HG02938 (cell line): ENCODE measurements around the gene CUL1.

Experiments used
- ATAC-seq: cut with Tn5 transposase; IDR thresholded peaks from one replicate; pipeline ENCODE4 v1.9.1; 2021; ENCODE audit warnings: mild to moderate bottlenecking, moderate library complexity; ENCODE audit not compliant: unreplicated experiment

CUL1 gene

GRCh38 chr7:148698397-148699023 lies at the start of gene CUL1:
TSS of gene CUL1 (plus strand) at chr7:148698903. CDS start at chr7:148730123, 31,220 bp downstream.
- ATAC-seq: peak; percentile 62

- no peak for ATAC-seq
These were observed 48.4 kb upstream of the CUL1 start for GRCh38 chr7:148650232-148650858.

DNA sequence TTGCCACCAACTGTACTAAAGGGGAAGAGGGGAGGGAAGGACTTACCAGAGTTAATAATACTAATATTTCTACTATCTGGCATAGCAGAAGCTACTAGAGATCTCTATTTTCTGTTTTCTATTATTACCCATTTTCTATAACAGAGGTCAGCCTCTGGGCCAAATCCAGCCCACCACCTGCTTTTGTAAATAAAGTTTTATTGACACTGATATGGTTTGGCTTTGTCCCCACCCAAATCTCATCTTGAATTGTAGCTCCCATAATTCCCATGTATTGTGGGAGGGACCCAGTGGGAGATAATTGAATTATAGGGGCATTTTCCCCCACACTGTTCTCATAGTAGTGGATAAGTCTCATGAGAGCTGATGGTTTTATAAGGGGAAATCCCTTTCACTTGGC lies 45.9 kb upstream of the CUL1 start:
- no peak for ATAC-seq

DNA sequence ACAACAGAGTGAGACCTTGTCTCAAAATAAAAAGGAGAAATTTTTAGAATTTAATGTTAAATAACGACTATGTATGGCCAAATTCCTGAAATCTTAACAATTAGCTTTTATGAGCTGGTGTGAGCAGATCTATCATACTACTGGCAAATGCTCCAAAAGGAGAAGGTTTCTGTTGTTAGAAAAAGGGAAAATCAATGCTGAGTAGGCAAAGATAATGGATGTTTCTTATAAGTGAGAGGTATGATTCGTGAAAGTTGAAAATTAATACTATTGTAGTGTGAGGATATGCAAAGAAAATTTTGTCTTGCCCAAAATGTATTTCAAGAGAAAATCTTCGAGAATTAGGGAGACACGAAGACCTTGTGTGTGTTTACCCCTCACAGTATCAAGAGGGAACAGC lies 40.8 kb upstream of the CUL1 start:
- no peak for ATAC-seq

DNA sequence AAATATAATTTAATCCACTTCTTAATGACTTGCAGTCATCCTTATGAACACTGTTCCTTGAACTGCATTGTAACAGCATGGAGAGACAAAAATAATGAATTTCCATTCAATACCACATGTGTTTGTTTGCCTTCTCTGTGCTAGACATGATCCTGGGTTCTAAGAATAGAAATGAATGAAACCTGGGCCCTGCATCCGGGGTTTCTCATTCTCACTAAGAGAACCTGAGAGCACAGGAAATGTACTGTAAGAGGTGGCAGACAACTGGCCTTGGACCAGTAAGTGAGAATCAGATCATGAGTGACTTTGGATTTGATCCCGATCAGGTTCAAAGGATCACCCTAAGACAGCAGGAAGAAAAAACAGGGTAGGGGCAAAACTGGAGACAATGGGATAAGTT lies 37.2 kb upstream of the CUL1 start:
- no peak for ATAC-seq

GRCh38 chr7:148662646-148663045 lies 36.1 kb upstream of the CUL1 start:
- ATAC-seq: no peak

DNA sequence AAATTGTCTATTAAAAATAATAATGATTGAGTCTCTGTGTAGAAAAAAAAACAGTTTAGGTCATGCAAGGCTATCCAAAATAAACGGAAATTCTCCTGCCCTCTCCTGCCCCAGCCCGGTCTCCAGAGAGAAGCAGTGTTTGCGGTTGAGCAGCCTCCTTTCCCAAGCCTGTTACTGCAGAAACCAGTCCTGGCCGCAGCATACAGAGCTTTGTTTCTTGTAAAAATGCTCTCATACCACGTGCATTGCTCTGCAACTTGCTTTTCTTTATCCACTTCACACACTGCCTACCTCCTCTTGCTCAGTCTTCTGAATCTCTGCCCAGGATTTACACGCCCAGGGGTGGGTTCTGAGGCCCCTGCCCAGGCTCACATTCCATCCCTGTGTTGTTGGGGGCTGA lies 34.4 kb upstream of the CUL1 start:
- ATAC-seq: no peak

DNA sequence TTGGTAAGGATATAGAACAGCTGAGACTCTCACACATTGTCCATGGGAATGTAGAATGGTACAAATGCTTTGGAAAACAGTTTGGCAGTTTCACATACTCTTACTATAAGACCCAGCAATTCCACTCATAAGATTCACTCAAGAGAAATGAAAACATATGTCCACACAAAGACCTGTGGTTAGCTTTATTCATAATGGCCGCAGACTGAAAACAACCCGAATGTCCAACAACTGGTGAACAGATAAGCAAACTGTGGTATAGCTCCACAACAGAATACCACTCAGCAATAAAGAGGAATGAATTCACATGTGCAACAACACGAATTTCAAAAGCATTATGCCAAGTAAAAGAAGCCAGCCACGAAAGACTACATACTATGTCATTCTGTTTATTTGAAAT lies 33.5 kb upstream of the CUL1 start:
- ATAC-seq: no peak

- no peak for ATAC-seq
These were observed 28.8 kb upstream of the CUL1 start for GRCh38 chr7:148669927-148670326.

DNA sequence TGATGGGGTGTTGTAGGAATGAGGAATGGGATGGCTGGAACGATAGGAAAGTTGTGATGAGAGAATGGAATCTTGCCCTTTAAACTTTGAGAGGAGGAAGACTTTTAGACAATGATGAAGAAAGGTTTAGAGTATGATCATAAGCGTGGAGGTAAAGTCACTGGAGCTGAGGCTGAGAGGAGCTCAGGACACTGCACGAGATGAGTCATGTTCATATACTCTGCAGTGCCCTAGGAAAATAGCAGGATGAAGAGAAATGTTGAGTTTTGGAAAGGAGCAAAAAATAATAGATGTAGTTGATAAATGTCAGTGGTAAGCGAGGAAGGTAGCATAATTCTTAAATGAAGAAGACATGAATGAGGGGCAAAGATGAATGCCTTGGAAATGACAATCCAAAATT lies 28.3 kb upstream of the CUL1 start:
- no peak for ATAC-seq

DNA sequence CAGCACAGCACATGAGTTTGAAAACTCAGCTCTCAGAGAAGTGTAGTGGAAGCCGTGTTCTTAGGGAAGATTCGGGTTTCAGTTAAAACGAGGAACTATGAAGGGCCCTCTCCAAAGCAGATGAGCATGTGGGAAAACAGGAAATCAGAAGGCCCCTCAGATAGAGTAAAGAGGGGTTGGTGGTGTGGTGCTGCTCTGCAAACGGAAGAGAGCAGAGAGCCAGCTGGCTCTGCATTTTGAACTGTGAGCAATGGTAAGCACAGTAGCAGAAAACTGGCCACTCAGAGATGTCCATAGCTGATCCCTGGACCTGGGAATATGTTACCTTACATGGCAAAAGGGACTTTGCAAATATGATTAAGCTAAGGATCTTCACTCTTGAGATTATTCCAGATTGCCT lies 27.9 kb upstream of the CUL1 start:
- no peak for ATAC-seq

DNA sequence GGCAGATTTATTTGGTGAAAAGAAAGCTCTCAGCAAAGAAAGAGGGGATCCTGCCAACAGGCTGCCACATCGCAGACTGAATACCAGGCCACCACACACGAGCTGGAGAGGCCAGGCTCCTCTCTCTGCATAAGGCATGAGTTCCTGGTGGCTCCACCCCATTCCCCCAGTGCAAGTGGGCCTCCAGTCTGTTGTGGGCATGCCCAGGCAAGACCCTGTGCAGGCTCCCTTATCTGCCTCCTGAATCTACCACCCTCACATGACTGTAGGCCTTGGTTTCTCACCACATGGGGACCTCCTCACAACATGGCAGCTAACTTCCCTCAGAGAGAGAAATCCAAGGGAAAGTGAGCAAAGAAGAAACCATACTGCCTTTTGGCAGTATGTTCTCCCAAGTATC lies 26.7 kb upstream of the CUL1 start:
- ATAC-seq: no peak

GRCh38 chr7:148674689-148675088 lies 24.0 kb upstream of the CUL1 start:
- no peak for ATAC-seq

DNA sequence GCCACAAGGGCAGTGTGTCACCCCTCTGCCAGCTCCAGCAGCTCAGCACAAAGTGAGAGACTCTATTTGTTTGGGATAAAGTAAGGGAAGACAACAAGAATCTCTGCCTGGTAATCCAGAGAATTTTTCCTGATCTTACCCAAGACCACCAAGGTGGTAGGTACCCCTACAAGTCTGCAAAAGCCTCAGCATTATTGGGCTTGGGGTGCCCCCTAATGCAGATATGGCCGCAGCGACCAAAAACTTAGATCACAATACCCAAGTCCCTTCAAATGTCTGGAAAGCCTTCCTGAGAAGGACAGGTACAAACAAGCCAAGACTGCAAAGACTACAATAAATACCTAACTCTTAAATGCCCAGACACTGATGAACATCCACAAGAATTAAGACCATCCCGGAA lies 22.4 kb upstream of the CUL1 start:
- no peak for ATAC-seq

GRCh38 chr7:148681821-148682220 lies 16.9 kb upstream of the CUL1 start:
- no peak for ATAC-seq

DNA sequence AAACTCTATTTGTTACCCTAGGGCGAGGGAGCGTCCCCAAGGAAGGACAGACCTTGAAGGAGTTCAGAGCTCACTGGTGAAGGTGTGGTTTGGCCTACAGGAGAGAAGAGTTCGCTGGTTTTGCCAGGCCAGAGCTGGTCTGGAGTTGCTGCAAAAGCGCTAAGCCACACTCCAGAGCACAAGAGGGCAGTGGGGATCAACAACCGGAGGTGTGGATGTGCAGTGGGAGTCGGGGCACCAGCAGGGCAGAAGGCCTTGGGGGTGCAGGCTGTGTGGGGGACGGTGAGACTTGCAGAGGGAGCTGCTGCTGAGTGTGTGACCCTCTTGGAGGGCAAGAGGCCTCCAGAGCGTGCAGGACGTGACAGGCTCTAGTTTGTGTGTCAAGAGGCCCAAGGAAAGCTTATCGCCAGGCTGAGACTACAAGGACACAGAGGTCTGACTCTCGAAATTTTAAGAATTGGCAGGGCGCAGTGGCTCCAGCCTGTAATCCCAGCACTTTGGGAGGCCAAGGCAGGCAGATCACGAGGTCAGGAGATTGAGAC lies 14.3 kb upstream of the CUL1 start:
- ATAC-seq: no peak

GRCh38 chr7:148686312-148686937 lies 12.3 kb upstream of the CUL1 start:
- ATAC-seq: no peak

DNA sequence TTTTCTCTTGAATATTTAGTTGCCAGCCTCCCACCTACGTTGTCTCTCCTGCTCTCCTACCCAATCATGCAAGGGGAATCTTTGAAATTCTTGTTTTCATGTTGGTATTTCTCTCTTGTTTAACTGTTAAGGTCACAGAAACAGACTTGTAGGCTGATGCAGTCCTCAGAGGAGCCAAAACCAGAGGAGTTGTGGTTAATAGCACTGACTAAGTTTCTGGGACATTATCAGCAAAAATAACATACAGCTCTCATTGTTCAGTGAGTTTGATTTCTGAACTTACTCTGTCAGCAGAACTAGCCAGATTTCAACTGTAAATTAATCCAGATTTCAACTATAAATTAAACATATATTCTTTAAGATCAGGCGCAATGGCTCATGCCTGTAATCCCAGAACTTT lies 11.1 kb upstream of the CUL1 start:
- ATAC-seq: no peak

GRCh38 chr7:148688526-148688925 lies 10.2 kb upstream of the CUL1 start:
- no peak for ATAC-seq

- ATAC-seq: no peak
These were observed 5.1 kb upstream of the CUL1 start for GRCh38 chr7:148693651-148694050.

DNA sequence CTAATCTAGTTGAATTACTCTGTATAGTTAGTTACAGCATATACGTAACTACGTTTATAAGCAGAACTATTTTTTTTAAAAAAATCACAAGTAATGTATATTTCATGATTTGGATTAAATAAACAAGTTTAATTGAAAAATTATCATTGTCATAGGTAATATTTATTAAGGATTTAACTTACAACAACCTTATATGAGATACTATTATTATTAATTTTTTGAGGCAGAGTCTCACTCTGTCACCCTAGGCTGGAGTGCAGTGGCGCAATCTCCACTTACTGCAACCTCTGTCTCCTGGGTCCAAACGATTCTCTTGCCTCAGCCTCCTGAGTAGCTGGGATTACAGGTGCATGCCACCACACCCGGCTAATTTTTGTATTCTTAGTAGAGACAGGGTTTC lies 4.1 kb upstream of the CUL1 start:
- ATAC-seq: no peak

- ATAC-seq: no peak
These were observed 2.8 kb upstream of the CUL1 start for GRCh38 chr7:148695953-148696352.
